Endodermal cell (in vitro differentiated cells): ENCODE measurements around the gene EIF4A3. TPM values are rescaled to one million over a fixed set of nuclear protein-coding genes. Genes with fewer than 3 reads are reported as not detected.

Experiments used
- DNase-seq: peaks from one replicate; pipeline ENCODE4 v3.0.0-alpha.2; 2017
- H3K27ac ChIP-seq: 2 replicates; pipeline ENCODE4 v1.5.1; 2013; ENCODE audit warnings: mild to moderate bottlenecking, low read depth, low read length, moderate library complexity
- H3K27me3 ChIP-seq: 2 replicates; pipeline ENCODE4 v1.6.1; 2013; ENCODE audit warnings: mild to moderate bottlenecking, low read length, moderate library complexity; ENCODE audit not compliant: insufficient read depth, control insufficient read depth, poor library complexity, severe bottlenecking
- H3K36me3 ChIP-seq: 2 replicates; pipeline ENCODE4 v1.7.0; 2013; ENCODE audit warnings: mild to moderate bottlenecking, low read length, moderate library complexity; ENCODE audit not compliant: control insufficient read depth, insufficient read depth
- H3K4me1 ChIP-seq: one replicate; pipeline ENCODE4 v1.7.0; 2013; ENCODE audit warnings: low read length; ENCODE audit not compliant: control insufficient read depth, insufficient read depth
- H3K4me3 ChIP-seq: 2 replicates; pipeline ENCODE4 v1.5.1; 2013; ENCODE audit warnings: mild to moderate bottlenecking, low read length, moderate library complexity
- H3K9ac ChIP-seq: 2 replicates; pipeline ENCODE4 v1.6.1; 2013; ENCODE audit warnings: mild to moderate bottlenecking, low read length, moderate library complexity; ENCODE audit not compliant: poor library complexity, severe bottlenecking; ENCODE audit errors: extremely low read depth
- H3K9me3 ChIP-seq: 2 replicates; pipeline ENCODE4 v1.6.1; 2013; ENCODE audit warnings: mild to moderate bottlenecking, low read length, moderate library complexity; ENCODE audit not compliant: control insufficient read depth
- H3K27ac Mint-ChIP-seq: 2 replicates; pipeline ENCODE4 v1.8.0; 2020; ENCODE audit warnings: mixed read lengths
- H3K27me3 Mint-ChIP-seq: 2 replicates; pipeline ENCODE4 v1.8.0; 2021; ENCODE audit warnings: mild to moderate bottlenecking, mixed read lengths; ENCODE audit not compliant: insufficient read depth
- H3K36me3 Mint-ChIP-seq: 2 replicates; pipeline ENCODE4 v1.8.0; 2020; ENCODE audit warnings: low read depth, mixed read lengths
- H3K4me1 Mint-ChIP-seq: 2 replicates; pipeline ENCODE4 v1.8.0; 2020; ENCODE audit warnings: mixed read lengths
- H3K4me3 Mint-ChIP-seq: 2 replicates; pipeline ENCODE4 v1.8.0; 2020; ENCODE audit warnings: mild to moderate bottlenecking, moderate library complexity, mixed read lengths
- H3K9me3 Mint-ChIP-seq: 2 replicates; pipeline ENCODE4 v1.8.0; 2020; ENCODE audit warnings: mild to moderate bottlenecking, mixed read lengths
- WGBS, 2 experiments: methylation state at CpG; one replicate each; pipeline versions ENCODE4 v1.1.5 to v1.1.7; 2013; ENCODE audit warnings: missing lambda C conversion rate in 2 of 2, mixed read lengths in 1 of 2; ENCODE audit not compliant: insufficient coverage in 1 of 2, insufficient read length in 1 of 2; 5-methylcytosine and 5-hydroxymethylcytosine counted together
- total RNA-seq, 2 donors: library from RNA; stranded (reverse); fragmentation: NEBNext Ultra II Directional in 1 of 2; extraction: Animal tissue kit (Norgen Biotek cat#: 25700) in 1 of 2; gene quantifications; 2 replicates in 1 of 2; 3 replicates in 1 of 2; pipeline ENCODE4 v1.2.1, GENCODE V29; 2021
- TF ChIP-seq, protein P1 (sequence below): fragments of 200-600 bp; sonication (generic); conservative IDR thresholded peaks from 2 replicates; pipeline ENCODE4 v1.5.0; 2021; ENCODE audit warnings: antibody characterized with exemption, mild to moderate bottlenecking

Gene EIF4A3
- total RNA-seq, 2 donors from 2014 or later: 107 to 110 TPM

DNA sequence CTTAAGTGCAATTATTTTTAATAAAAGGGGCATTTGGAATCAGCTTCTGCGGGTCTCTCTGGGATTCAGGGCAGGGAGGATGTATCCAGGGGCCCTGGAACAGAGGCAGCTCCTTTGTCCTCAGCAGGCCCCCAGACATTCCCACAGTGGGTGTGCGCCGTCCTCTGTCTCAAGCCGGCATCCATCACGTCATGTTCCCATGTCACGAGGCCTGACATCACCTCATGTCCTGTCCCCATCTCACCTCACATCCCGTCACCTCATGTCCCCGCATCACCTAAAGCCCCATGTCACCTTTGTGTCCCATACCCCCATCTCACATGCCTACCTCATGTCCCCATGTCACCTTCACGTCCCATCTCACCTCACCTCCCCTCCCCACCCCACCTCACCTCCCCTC lies 27.1 kb downstream of the EIF4A3 start:
- no peak for DNase-seq
- peaks cover 9% of the 10 kb centered on the region for H3K36me3 Mint-ChIP-seq
- H3K4me3 Mint-ChIP-seq: no peak overlapping the region

DNA sequence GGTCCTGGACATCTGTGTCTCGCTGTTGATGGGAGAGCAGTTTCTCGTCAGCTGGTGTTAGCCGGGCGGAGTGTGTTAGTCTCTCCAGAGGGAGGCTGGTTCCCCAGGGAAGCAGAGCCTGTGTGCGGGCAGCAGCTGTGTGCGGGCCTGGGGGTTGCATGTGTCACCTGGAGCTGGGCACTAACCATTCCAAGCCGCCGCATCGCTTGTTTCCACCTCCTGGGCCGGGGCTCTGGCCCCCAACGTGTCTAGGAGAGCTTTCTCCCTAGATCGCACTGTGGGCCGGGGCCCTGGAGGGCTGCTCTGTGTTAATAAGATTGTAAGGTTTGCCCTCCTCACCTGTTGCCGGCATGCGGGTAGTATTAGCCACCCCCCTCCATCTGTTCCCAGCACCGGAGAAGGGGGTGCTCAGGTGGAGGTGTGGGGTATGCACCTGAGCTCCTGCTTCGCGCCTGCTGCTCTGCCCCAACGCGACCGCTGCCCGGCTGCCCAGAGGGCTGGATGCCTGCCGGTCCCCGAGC lies 27.6 kb downstream of the EIF4A3 start:
- Histone ChIP-seq H3K4me3 (no peak overlapping the region), H3K9ac (no peak overlapping the region), H3K27me3 (no peaks in the 10 kb centered on the region), H3K4me1 (peaks cover 3% of the 10 kb centered on the region), H3K9me3 (peaks cover 15% of the 10 kb centered on the region), H3K27ac (peak overlapping the region; percentile 36), H3K36me3 (no peaks in the 10 kb centered on the region)
- TF ChIP-seq, protein P1, sequence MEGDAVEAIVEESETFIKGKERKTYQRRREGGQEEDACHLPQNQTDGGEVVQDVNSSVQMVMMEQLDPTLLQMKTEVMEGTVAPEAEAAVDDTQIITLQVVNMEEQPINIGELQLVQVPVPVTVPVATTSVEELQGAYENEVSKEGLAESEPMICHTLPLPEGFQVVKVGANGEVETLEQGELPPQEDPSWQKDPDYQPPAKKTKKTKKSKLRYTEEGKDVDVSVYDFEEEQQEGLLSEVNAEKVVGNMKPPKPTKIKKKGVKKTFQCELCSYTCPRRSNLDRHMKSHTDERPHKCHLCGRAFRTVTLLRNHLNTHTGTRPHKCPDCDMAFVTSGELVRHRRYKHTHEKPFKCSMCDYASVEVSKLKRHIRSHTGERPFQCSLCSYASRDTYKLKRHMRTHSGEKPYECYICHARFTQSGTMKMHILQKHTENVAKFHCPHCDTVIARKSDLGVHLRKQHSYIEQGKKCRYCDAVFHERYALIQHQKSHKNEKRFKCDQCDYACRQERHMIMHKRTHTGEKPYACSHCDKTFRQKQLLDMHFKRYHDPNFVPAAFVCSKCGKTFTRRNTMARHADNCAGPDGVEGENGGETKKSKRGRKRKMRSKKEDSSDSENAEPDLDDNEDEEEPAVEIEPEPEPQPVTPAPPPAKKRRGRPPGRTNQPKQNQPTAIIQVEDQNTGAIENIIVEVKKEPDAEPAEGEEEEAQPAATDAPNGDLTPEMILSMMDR: no peak
- WGBS, 2 experiments: 90 to 92% methylated on average over 9 to 24 of the region's 24 CpGs
- H3K4me3 Mint-ChIP-seq: no peak overlapping the region
- peaks cover 13% of the 10 kb centered on the region for H3K36me3 Mint-ChIP-seq
- H3K4me1 Mint-ChIP-seq: peaks cover 6% of the 10 kb centered on the region
- DNase-seq: no peak
- no peaks in the 10 kb centered on the region for H3K27me3 Mint-ChIP-seq
- H3K27ac Mint-ChIP-seq: peak overlapping the region; percentile 44
- peaks cover 12% of the 10 kb centered on the region for H3K9me3 Mint-ChIP-seq

More for the DNA sequence above, 27.1 kb downstream of the EIF4A3 start:
- no peaks in the 10 kb centered on the region for H3K27me3 ChIP-seq
- peaks cover 10% of the 10 kb centered on the region for H3K9me3 ChIP-seq
- Mint-ChIP-seq H3K27me3 (no peaks in the 10 kb centered on the region), H3K27ac (no peak overlapping the region), H3K9me3 (peaks cover 8% of the 10 kb centered on the region), H3K4me1 (peaks cover 11% of the 10 kb centered on the region)
- TF ChIP-seq, protein P1: no peak
- 87 to 95% methylated on average over 5 to 8 of the region's 9 CpGs for WGBS, 2 experiments
- H3K4me3 ChIP-seq: no peak overlapping the region
- H3K36me3 ChIP-seq: no peaks in the 10 kb centered on the region
- no peak overlapping the region for H3K9ac ChIP-seq
- peaks cover 6% of the 10 kb centered on the region for H3K4me1 ChIP-seq
- peak overlapping the region; percentile 36 for H3K27ac ChIP-seq

DNA sequence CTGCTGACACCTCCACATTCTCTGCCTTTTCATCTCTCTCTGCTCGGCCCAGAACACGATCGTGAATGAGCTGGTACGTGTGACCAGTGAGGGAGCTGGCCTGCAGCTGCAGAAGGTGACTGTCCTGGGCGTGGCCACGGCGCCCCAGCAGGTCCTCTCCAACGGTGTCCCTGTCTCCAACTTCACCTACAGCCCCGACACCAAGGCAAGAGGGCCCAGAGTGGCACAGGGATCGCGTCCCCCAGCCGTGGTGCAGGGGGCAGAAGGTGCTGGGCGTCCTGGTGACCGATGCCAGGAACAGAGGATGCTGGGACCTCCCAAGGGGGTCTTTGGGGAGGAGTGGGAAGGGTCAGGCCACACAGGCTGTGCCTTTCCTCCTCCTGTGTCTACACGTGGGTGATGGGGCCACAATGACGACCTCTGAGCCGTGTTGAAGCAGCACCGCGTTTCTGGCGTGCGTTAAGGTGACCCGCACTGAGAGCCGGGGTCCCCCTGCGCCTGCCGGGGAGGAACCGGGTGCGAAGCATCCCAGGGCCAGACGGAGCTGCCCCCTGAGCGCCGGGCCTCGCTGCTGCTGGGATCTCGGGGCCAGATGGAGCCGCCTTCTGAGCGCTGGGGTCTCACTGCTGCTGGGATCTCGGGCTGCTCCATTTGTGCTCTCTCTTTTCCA lies 28.2 kb downstream of the EIF4A3 start:
- Mint-ChIP-seq H3K36me3 (peaks cover 17% of the 10 kb centered on the region), H3K4me1 (peaks cover 4% of the 10 kb centered on the region), H3K27me3 (no peaks in the 10 kb centered on the region), H3K27ac (peak overlapping the region; percentile 44), H3K4me3 (no peak overlapping the region), H3K9me3 (peaks cover 15% of the 10 kb centered on the region)
- no peak overlapping the region for H3K4me3 ChIP-seq
- no peaks in the 10 kb centered on the region for H3K27me3 ChIP-seq
- H3K4me1 ChIP-seq: no peaks in the 10 kb centered on the region
- no peak overlapping the region for H3K9ac ChIP-seq
- peaks cover 16% of the 10 kb centered on the region for H3K9me3 ChIP-seq
- WGBS, 2 experiments: 90 to 97% methylated on average over 27 to 35 of the region's 35 CpGs
- TF ChIP-seq, protein P1: no peak
- peaks cover 6% of the 10 kb centered on the region for H3K36me3 ChIP-seq
- no peak for DNase-seq
- H3K27ac ChIP-seq: peak overlapping the region; percentile 36
